HG03097 (cell line): ENCODE data around the gene LIMK2.
"Not testable (repeated sequence)": the region's sequence is repeated elsewhere in the genome, so short reads cannot be mapped to it uniquely, and the experiment has no call there.

Experiments used
- ATAC-seq: cut with Tn5 transposase; IDR thresholded peaks from one replicate; pipeline ENCODE4 v1.9.1; 2021; ENCODE audit not compliant: unreplicated experiment, low FRiP score

LIMK2 gene

GRCh38 chr22:31287818-31288495, 75.9 kb downstream of the LIMK2 start:
- ATAC-seq = no peak

GRCh38 chr22:31288496-31289240, 76.6 kb downstream of the LIMK2 start:
- ATAC-seq = no peak

- ATAC-seq = no peak
Measured at GRCh38 chr22:31289344-31289743, 77.2 kb downstream of the LIMK2 start.

GRCh38 chr22:31290494-31291471, 78.7 kb downstream of the LIMK2 start:
- peak; percentile 92 for ATAC-seq

- ATAC-seq = no peak
Measured at GRCh38 chr22:31291481-31292235, 79.6 kb downstream of the LIMK2 start.

- ATAC-seq = no peak
Measured at GRCh38 chr22:31292236-31292989, 80.3 kb downstream of the LIMK2 start, which contains the start of gene PIK3IP1. TSS of gene PIK3IP1 (minus strand) at chr22:31292488. CDS start at chr22:31292344, 144 bp downstream.

- no peak for ATAC-seq
Measured at GRCh38 chr22:31295360-31295759, 83.3 kb downstream of the LIMK2 start.

- ATAC-seq = no peak
Measured at GRCh38 chr22:31295831-31296657, 83.9 kb downstream of the LIMK2 start.

GRCh38 chr22:31300896-31301295, 88.8 kb downstream of the LIMK2 start:
- no peak for ATAC-seq

- no peak for ATAC-seq
Measured at GRCh38 chr22:31302006-31302405, 89.9 kb downstream of the LIMK2 start.

GRCh38 chr22:31302537-31302936, 90.4 kb downstream of the LIMK2 start:
- ATAC-seq = no peak

GRCh38 chr22:31305194-31305593, 93.1 kb downstream of the LIMK2 start:
- no peak for ATAC-seq

- no peak for ATAC-seq
Measured at GRCh38 chr22:31308181-31308580, 96.1 kb downstream of the LIMK2 start.

- ATAC-seq = no peak
Measured at GRCh38 chr22:31313366-31314147, 101.5 kb downstream of the LIMK2 start.

- not testable (repeated sequence) for ATAC-seq
Measured at GRCh38 chr22:31314220-31314619, 102.1 kb downstream of the LIMK2 start.

GRCh38 chr22:31321421-31321820, 109.3 kb downstream of the LIMK2 start:
- ATAC-seq = no peak

GRCh38 chr22:31323578-31324550, 111.8 kb downstream of the LIMK2 start:
- ATAC-seq = no peak
